IMR-90 (cell line): Measurements from ENCODE around the gene AMOTL2. TPM values are rescaled to one million over a fixed set of nuclear protein-coding genes. Genes with fewer than 3 reads are reported as not detected.

Source experiments
- ATAC-seq: fragments of 200-7000 bp; cut with Tn5 transposase; 2 replicates; pipeline ENCODE4 v1.9.1; 2020; ENCODE audit warnings: low read depth, mild to moderate bottlenecking, moderate library complexity
- BruUV-seq: library from RNA; stranded (reverse); fragments of 400-500 nt; replicated peaks from 2 replicates; lab custom pipeline; 2021; lab: Mats Ljungman, UMichigan
- CTCF ChIA-PET: fragments of 300-600 bp; formaldehyde crosslinking; extraction: SDS; loops from one replicate; lab custom pipeline; 2021; ENCODE audit warnings: antibody characterized with exemption; lab: Yijun Ruan, JAX
- POLR2A ChIA-PET: fragments of 300-600 bp; sonication (Branson Sonifier 250); formaldehyde crosslinking; loops from one replicate; lab custom pipeline; 2022; ENCODE audit warnings: antibody characterized with exemption; ENCODE audit not compliant: unreplicated experiment; lab: Charles Lee
- DNase-seq: peaks from one replicate; pipeline ENCODE4 v3.0.0; 2013
- H2AFZ ChIP-seq: replicated peaks from 2 replicates; pipeline ENCODE3; 2013; ENCODE audit warnings: low read length, mild to moderate bottlenecking; ENCODE audit not compliant: poor library complexity
- H2AK5ac ChIP-seq: 2 replicates; pipeline ENCODE4 v1.6.1; 2013; ENCODE audit warnings: low read depth, low read length, inconsistent platforms
- H2AK9ac ChIP-seq: replicated peaks from 2 replicates; pipeline ENCODE3; 2013; ENCODE audit warnings: mild to moderate bottlenecking, low read depth, low read length, moderate library complexity; ENCODE audit not compliant: poor library complexity
- H2BK120ac ChIP-seq: 2 replicates; pipeline ENCODE4 v1.6.1; 2013; ENCODE audit warnings: low read depth, low read length, inconsistent platforms
- H2BK15ac ChIP-seq: 3 replicates; pipeline ENCODE4 v1.6.1; 2013; ENCODE audit warnings: low read depth, low read length, inconsistent platforms
- H2BK20ac ChIP-seq: 2 replicates; pipeline ENCODE4 v1.6.1; 2013; ENCODE audit warnings: low read depth, mild to moderate bottlenecking, inconsistent platforms, low read length, moderate library complexity
- H2BK5ac ChIP-seq: 2 replicates; pipeline ENCODE4 v1.6.1; 2013; ENCODE audit warnings: mild to moderate bottlenecking, low read depth, low read length, inconsistent platforms; ENCODE audit not compliant: poor library complexity, severe bottlenecking
- H3K14ac ChIP-seq: replicated peaks from 2 replicates; pipeline ENCODE4 v1.6.1; 2013; ENCODE audit warnings: low read depth, low read length, inconsistent platforms
- H3K18ac ChIP-seq: 2 replicates; pipeline ENCODE4 v1.6.1; 2013; ENCODE audit warnings: low read depth, low read length, control low read depth
- H3K23ac ChIP-seq: 2 replicates; pipeline ENCODE4 v1.6.1; 2013; ENCODE audit warnings: low read depth, low read length, inconsistent platforms
- H3K27ac ChIP-seq: 2 replicates; pipeline ENCODE4 v1.5.1; 2013; ENCODE audit warnings: mild to moderate bottlenecking, control low read depth, low read length; ENCODE audit not compliant: insufficient read depth
- H3K27me3 ChIP-seq: 2 replicates; pipeline ENCODE4 v1.6.1; 2013; ENCODE audit warnings: low read length; ENCODE audit not compliant: control insufficient read depth, insufficient read depth
- H3K36me3 ChIP-seq: 2 replicates; pipeline ENCODE4 v1.6.1; 2013; ENCODE audit warnings: low read length, mixed read lengths; ENCODE audit not compliant: control insufficient read depth, insufficient read depth
- H3K4ac ChIP-seq: 2 replicates; pipeline ENCODE4 v1.6.1; 2013; ENCODE audit warnings: low read depth, low read length, inconsistent platforms
- H3K4me1 ChIP-seq: 2 replicates; pipeline ENCODE4 v1.6.1; 2013; ENCODE audit warnings: low read length, mixed read lengths; ENCODE audit not compliant: control insufficient read depth, insufficient read depth
- H3K4me2 ChIP-seq: 2 replicates; pipeline ENCODE4 v1.6.1; 2013; ENCODE audit warnings: low read depth, mild to moderate bottlenecking, control low read depth, low read length, moderate library complexity
- H3K4me3 ChIP-seq: 2 replicates; pipeline ENCODE4 v1.5.1; 2013; ENCODE audit warnings: low read depth, mild to moderate bottlenecking, control low read depth, low read length, moderate library complexity; ENCODE audit not compliant: insufficient read depth
- H3K56ac ChIP-seq: 2 replicates; pipeline ENCODE4 v1.6.1; 2013; ENCODE audit warnings: low read length, inconsistent platforms; ENCODE audit not compliant: insufficient read depth; ENCODE audit errors: extremely low read depth
- H3K79me1 ChIP-seq, 2 experiments: 2 replicates each; pipeline ENCODE4 v1.6.1; 2013; ENCODE audit warnings: low read length in 2 of 2, inconsistent platforms in 1 of 2, low read depth in 1 of 2
- H3K9ac ChIP-seq: 2 replicates; pipeline ENCODE4 v1.6.1; 2013; ENCODE audit warnings: low read depth, low read length, control low read depth
- H3K9me1 ChIP-seq: 2 replicates; pipeline ENCODE4 v1.6.1; 2013; ENCODE audit warnings: low read length, inconsistent platforms; ENCODE audit not compliant: insufficient read depth
- H3K9me3 ChIP-seq: 2 replicates; pipeline ENCODE4 v1.6.1; 2013; ENCODE audit warnings: low read length; ENCODE audit not compliant: control insufficient read depth, insufficient read depth
- H4K20me1 ChIP-seq: 2 replicates; pipeline ENCODE4 v1.6.1; 2013; ENCODE audit warnings: low read length, inconsistent platforms; ENCODE audit not compliant: insufficient read depth
- H4K5ac ChIP-seq: 2 replicates; pipeline ENCODE4 v1.6.1; 2013; ENCODE audit warnings: mild to moderate bottlenecking, low read depth, low read length, control low read depth
- H4K8ac ChIP-seq, 2 experiments: 2 replicates each; pipeline ENCODE4 v1.6.1; 2013; ENCODE audit warnings: low read depth in 2 of 2, low read length in 2 of 2, control low read depth in 1 of 2, inconsistent platforms in 1 of 2
- H4K91ac ChIP-seq: 2 replicates; pipeline ENCODE4 v1.6.1; 2013; ENCODE audit warnings: low read depth, low read length, inconsistent platforms; ENCODE audit not compliant: insufficient read depth
- CHD1 ChIP-seq: IDR thresholded peaks from 2 replicates; pipeline ENCODE4 v1.6.1; 2012; ENCODE audit warnings: low read depth, low read length, improper control_type of control experiment
- ELK1 ChIP-seq: fragments of 150-350 bp; IDR thresholded peaks from 2 replicates; pipeline ENCODE4 v1.6.1; 2016; ENCODE audit warnings: low read depth, mild to moderate bottlenecking, low read length, moderate library complexity, borderline replicate concordance
- RCOR1 ChIP-seq: IDR thresholded peaks from 2 replicates; pipeline ENCODE4 v1.6.1; 2012; ENCODE audit warnings: mild to moderate bottlenecking, low read length, improper control_type of control experiment; ENCODE audit not compliant: insufficient replicate concordance
- WGBS, 2 experiments: methylation state at CpG; one replicate each; pipeline versions ENCODE4 v1.1.5 to v1.1.7; 2013; ENCODE audit warnings: missing lambda C conversion rate in 2 of 2; ENCODE audit not compliant: insufficient read length in 1 of 2; ENCODE audit errors: extremely low coverage in 2 of 2; 5-methylcytosine and 5-hydroxymethylcytosine counted together
- dilution Hi-C: fragments of 300-500 bp; cut with HindIII; formaldehyde crosslinking; loops from one replicate; pipeline ENCODE4 v1.14.3; 2018; ENCODE audit warnings: low sequenced_read_pairs; ENCODE audit not compliant: unreplicated experiment
- in situ Hi-C: fragments of 300-500 bp; cut with MboI; formaldehyde crosslinking; loops from 3 replicates; pipeline ENCODE4 v1.14.3; 2019; ENCODE audit warnings: low sequenced_read_pairs, inconsistent platforms, mixed read lengths
- intact Hi-C: fragments of 100-400 bp; cut with micrococcal nuclease; formaldehyde crosslinking; loops from 2 replicates; pipeline ENCODE4 v1.10.0; 2022
- polyA plus RNA-seq, 3 experiments: library from polyadenylated mRNA; depleted of rRNA; stranded (reverse); fragments of >200 nt; gene quantifications; 2 replicates each; pipeline ENCODE4 v1.2.3, GENCODE V29; 2012; ENCODE audit warnings: low replicate concordance in 1 of 3
- total RNA-seq: library from RNA; depleted of rRNA; stranded (reverse); fragments of >200 nt; gene quantifications from 2 replicates; pipeline ENCODE4 v1.2.3, GENCODE V29; 2012

AMOTL2 gene
- total and polyA plus RNA-seq, 2 of the 4 experiments (the other 2 are of a cell fraction) = 162 to 176 TPM

GRCh38 chr3:134350266-134350665 is 24.0 kb downstream of the AMOTL2 start:
- CTCF ChIA-PET = no interaction called here
- ATAC-seq = no peak

More at GRCh38 chr3:134350266-134350665, 24.0 kb downstream of the AMOTL2 start:
- no CpG with 5 or more reads among the region's 3 CpGs for WGBS, 2 experiments
- dilution Hi-C loops (no loop called here), in situ Hi-C loops (loop anchor here (5.0 kb wide), 1 partner anchor 33 kb away; no protein-coding TSS in a partner anchor), intact Hi-C loops (no loop called here)
- Histone ChIP-seq H3K9ac (no peak overlapping the region), H2BK15ac (no peak overlapping the region; the same call in 2 of the 3 replicates), H3K27me3 (no peaks in the 10 kb centered on the region), H3K56ac (no peak overlapping the region), H3K36me3 (peaks cover 16% of the 10 kb centered on the region), H2AK5ac (peak overlapping the region; percentile 77), H3K79me1 (peaks cover 7 to 42% of the 10 kb centered on the region in 2 experiments; a peak in 3 of 4 replicates), H3K14ac (no peak overlapping the region), H2AFZ (no peak overlapping the region), H4K20me1 (peaks cover 25% of the 10 kb centered on the region), H3K18ac (no peak overlapping the region), H3K4me3 (no peak overlapping the region), H3K9me3 (peaks cover 2% of the 10 kb centered on the region), H2BK20ac (no peak overlapping the region), H3K4me1 (peaks cover 11% of the 10 kb centered on the region), H2AK9ac (no peak overlapping the region), H2BK5ac (no peak overlapping the region), H3K9me1 (peaks cover 36% of the 10 kb centered on the region), H3K23ac (no peak overlapping the region), H4K8ac (no peak overlapping the region), H3K4me2 (no peak overlapping the region), H3K27ac (no peak overlapping the region), H4K5ac (no peak overlapping the region), H2BK120ac (no peak overlapping the region; the same call in none of the 2 replicates), H4K91ac (peak overlapping the region; percentile 37; the same call in 1 of the 2 replicates), H3K4ac (peak overlapping the region; percentile 13)
- POLR2A ChIA-PET = interaction anchor here (0.6 kb wide), 1 partner anchor 134 kb away, joined by 4 read pairs; no protein-coding TSS in a partner anchor
- no peak for DNase-seq
- no TSS peak for BruUV-seq
- no peak for TF ChIP-seq RCOR1
- TF ChIP-seq CHD1 = no peak
- TF ChIP-seq ELK1 = no peak
